ENCODE measurements around the gene PPFIBP1.

DNA sequence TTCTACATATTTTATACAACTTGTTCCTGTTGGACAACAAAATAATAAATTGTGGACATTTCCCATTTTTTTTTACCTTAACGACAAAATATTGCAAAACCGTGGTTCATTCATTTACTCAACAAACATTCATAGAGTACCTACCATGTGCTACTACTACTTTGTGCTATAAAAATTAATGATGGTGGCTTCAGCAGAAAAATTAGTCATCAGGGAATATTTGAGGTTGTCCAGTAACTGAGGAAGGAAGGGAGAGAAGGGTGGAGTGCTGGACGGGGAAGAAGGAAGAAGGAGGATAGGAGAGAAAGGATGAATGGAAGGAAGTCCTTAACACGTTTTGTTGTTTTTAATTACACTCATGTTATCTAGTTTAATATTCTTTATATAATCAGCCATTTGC lies 53.7 kb downstream of the PPFIBP1 start:
- no peak for TF ChIP-seq ZNF512 (tag; IDR thresholded peaks at IDR 0.05)
- TF ChIP-seq ZEB2 (IDR thresholded peaks at IDR 0.05): no peak

Data from K562 (cell line).